ENCODE measurements around the gene VTI1A. TPM values are rescaled to one million over a fixed set of nuclear protein-coding genes. Genes with fewer than 3 reads are reported as not detected.

Gene VTI1A
- total and polyA plus RNA-seq, 2 of the 13 experiments (the other 11 are each of a cell fraction or from before 2014, with no cell fraction given): 11.7 to 32.7 TPM

GRCh38 chr10:112446855-112447619 is at the start of gene VTI1A, which contains the start of gene ZDHHC6 (continued):
- TF ChIP-seq ZBTB10 (CRISPR knock-in tag; IDR thresholded peaks at IDR 0.05; ENCODE audit: borderline replicate concordance): peak; percentile 74; the same call in 1 of the 2 replicates
- TF ChIP-seq HOXA7 (CRISPR knock-in tag; IDR thresholded peaks at IDR 0.05): no peak
- TF ChIP-seq KDM5A (IDR thresholded peaks at IDR 0.05; ENCODE audit: borderline replicate concordance, low read length): peak; percentile 100
- no peak for TF ChIP-seq FOXA1 (IDR thresholded peaks at IDR 0.05)
- TF ChIP-seq FOXA1 (CRISPR knock-in tag; IDR thresholded peaks at IDR 0.05): no peak
- no peak for TF ChIP-seq FOXC1 (CRISPR knock-in tag; IDR thresholded peaks at IDR 0.05; ENCODE audit: borderline replicate concordance)
- no peak for TF ChIP-seq ZNF720 (CRISPR knock-in tag; IDR thresholded peaks at IDR 0.05)
- no peak for TF ChIP-seq ZNF570 (CRISPR knock-in tag; IDR thresholded peaks at IDR 0.05; ENCODE audit: borderline replicate concordance)
- TF ChIP-seq ZNF670 (CRISPR knock-in tag; IDR thresholded peaks at IDR 0.05; ENCODE audit: borderline replicate concordance): peak; percentile 87
- no peak for TF ChIP-seq TP53 (CRISPR knock-in tag; conservative IDR thresholded peaks at IDR 0.05)
- no peak for TF ChIP-seq PAF1 (CRISPR knock-in tag; IDR thresholded peaks at IDR 0.05)
- no peak for TF ChIP-seq TCF12 (IDR thresholded peaks at IDR 0.05)
- no peak for TF ChIP-seq TCF12 (CRISPR knock-in tag; IDR thresholded peaks at IDR 0.05)
- no peak for TF ChIP-seq ZNF260 (CRISPR knock-in tag; IDR thresholded peaks at IDR 0.05; ENCODE audit: borderline replicate concordance, low read depth)
- TF ChIP-seq SIX4 (CRISPR knock-in tag; IDR thresholded peaks at IDR 0.05): 0 out of 2 replicates have a peak, but pooled peaks have one; percentile 9
- TF ChIP-seq ARHGAP35 (CRISPR knock-in tag; IDR thresholded peaks at IDR 0.05; ENCODE audit: borderline replicate concordance): no peak
- peak; percentile 33; the same call in 1 of the 2 replicates for TF ChIP-seq RXRA (CRISPR knock-in tag; IDR thresholded peaks at IDR 0.05)
- TF ChIP-seq ZNF556 (CRISPR knock-in tag; IDR thresholded peaks at IDR 0.05; ENCODE audit: borderline replicate concordance): no peak; the same call in 1 of the 2 replicates
- 0 out of 2 replicates have a peak, but pooled peaks have one; percentile 9 for TF ChIP-seq ZKSCAN8 (CRISPR knock-in tag; IDR thresholded peaks at IDR 0.05; ENCODE audit: borderline replicate concordance)
- TF ChIP-seq ZNF558 (CRISPR knock-in tag; IDR thresholded peaks at IDR 0.05; ENCODE audit: borderline replicate concordance): 0 out of 2 replicates have a peak, but pooled peaks have one; percentile 20
- TF ChIP-seq MATR3 (CRISPR knock-in tag; IDR thresholded peaks at IDR 0.05): no peak
- TF ChIP-seq MAX (IDR thresholded peaks at IDR 0.05): peak; percentile 31; the same call in 1 of the 2 replicates
- 0 out of 2 replicates have a peak, but pooled peaks have one; percentile 25 for TF ChIP-seq PRDM15 (CRISPR knock-in tag; IDR thresholded peaks at IDR 0.05)
- 0 out of 4 replicates have a peak, but pooled peaks of 1 of the 2 experiments have one; percentile 8 for TF ChIP-seq EP300 (IDR thresholded peaks at IDR 0.05; ENCODE audit: low read depth in 2 of 2, low read length in 2 of 2)
- no peak for TF ChIP-seq EP300 (CRISPR knock-in tag; IDR thresholded peaks at IDR 0.05; ENCODE audit: borderline replicate concordance)

Measured in HepG2 (cell line).